ENCODE results near the gene NCKIPSD.

Gene NCKIPSD

DNA sequence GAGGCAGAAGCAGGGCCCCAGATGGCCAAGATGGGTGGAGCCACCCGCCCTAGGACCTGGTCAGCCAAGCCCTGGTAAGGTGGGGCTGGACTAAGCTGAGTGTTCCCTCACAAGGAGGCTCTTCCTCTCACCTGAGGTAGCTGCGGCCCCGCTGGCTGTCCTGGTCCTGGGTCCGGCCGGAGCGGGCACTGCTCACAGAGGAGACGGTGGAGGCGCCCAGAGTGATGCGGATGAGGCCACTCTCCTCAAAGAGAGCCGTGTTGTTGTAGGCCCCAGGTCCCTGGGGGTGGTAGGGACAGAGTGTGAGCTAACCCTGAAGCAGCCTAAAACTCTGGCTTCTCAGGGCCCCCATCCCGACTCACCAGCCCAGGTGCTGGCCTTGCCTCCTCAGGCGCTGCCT is 43.1 kb downstream of the NCKIPSD start:
- DNase-seq, result no peak

GRCh38 chr3:48641396-48641795 is 44.3 kb downstream of the NCKIPSD start:
- DNase-seq, result no peak

DNA sequence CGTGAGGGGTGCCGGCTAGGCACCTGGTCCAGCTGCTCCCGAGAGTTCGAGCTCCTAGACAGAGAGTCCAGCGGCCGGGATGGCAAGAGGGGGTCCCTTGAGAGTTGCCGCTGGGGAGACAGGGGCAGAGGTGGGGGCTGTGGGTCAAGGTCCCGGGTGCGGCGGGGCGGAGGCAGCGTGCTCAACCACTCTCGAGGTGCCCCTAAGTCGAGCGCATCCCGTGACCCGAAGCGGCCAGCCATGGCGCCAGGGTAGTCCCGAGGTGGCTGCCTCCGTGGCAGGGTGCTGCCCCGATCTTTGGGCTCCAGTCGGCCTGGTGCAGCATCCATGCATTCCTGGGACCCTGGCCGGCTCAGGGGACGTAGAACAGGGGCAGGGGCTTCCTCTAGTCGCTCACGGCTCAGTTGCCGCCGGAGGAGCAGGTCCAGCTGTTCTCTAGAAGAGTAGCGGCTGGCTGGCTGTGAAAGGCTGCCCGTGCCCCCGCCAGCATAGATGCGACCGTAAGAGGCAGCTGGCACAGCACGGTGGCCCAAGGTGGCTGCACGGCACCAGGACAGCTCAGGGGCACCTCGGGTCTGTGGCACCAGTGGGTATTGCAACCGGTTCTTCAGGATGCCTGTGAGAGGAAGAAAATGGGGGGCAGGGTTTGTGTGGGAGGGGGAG is 45.6 kb downstream of the NCKIPSD start:
- no peak for DNase-seq

DNA sequence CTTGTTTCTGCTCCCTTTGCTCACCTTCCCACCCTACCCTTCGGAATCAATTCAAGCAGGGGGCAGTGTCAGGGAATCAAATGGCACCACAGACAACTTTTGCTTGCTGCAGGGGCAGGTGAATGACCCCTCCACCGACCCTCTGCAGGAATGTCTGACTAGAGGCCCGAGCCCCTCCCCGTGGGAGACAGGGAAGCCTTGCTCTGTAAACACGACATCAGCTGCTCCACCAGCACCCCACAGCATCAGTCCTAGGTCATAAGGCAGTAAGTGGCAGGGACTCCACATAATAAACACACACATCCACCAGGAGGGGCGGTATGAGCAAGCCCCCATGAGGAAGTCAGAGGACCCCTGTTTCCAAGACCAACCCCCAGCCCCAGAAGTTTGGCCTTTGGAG is 48.4 kb downstream of the NCKIPSD start:
- DNase-seq, result no peak

DNA sequence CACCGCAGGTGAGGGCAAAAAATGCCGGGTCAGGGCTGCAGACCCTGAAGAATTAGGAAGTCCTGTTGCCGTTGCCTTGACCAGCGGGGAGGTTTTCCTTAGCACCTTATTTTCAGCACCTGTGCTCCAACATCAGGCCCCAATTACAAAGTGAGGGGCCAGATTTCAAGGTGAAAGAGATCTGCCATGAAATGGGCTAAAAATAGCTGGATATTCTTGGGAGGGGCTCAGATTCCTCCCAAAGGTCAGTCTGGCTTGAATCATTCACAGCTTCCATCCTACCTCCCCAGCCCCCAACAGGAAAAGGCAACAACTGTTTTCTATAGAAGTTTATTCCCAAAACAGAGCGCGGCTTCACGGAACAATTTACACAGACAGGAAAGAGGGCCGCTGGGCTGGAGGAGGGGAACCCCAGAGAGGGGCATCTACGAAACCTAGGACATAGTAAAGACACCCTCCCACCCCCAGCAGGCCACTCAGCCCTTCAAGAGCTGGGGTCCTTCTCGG is 49.5 kb downstream of the NCKIPSD start:
- DNase-seq, result no peak

GRCh38 chr3:48635222-48636021 is 50.3 kb downstream of the NCKIPSD start, which contains the start of gene SLC26A6:
Gene SLC26A6, minus strand, starts transcription at chr3:48635461. Its CDS starts 68 bp downstream, at chr3:48635393.
- DNase-seq, result peak; percentile 90 to 93

DNA sequence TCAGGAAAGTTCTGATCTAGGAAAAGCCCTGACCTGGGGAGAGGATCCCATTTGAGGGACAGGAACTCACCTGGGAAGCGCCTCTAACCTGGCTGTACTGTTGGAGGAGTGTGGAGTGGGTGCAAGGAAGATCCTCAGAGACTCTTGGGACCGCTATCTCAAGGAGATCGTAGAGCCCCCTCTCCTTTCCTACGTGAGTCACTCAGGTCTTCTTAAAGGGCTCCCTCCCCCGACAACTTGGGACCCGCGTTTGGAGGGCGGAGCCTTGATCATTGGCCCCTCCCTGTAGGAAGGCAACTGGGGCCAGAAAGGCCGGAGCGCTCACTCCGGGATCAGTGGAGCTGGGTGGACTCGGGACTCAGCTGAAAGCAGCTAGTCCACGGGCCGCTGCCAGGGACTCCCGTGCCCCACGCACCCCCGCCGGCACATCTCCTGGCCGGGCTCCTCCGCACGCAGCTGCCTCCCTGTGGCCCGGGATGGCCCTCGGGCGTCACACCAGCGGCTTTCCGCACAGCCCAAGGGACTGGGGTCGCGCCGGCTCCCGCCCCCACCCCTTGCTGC is 51.0 kb downstream of the NCKIPSD start:
- peak; percentile 12 to 60 for DNase-seq

- DNase-seq, result no peak
Observed at GRCh38 chr3:48633743-48634142, 52.0 kb downstream of the NCKIPSD start.

DNA sequence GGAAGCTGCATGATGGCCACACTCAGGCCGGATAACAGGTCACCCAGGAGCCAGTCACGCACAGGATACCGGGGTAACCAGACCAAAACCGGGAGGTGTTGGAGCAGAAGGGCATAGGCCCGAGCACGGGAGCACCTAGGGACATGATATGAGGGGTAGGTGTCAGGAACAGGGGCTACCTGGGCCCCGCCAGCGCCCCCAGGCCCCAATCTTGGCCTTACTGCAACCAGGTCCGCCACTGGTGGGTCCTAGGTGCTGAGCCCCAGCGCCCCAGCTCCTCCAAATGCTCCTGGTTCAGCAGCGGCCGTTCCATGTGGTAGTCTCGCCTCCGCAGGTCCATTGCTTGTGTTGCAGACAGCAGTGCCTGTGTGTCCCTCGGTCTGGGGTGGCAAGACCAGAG is 52.5 kb downstream of the NCKIPSD start:
- DNase-seq, result no peak

- DNase-seq, result no peak
Observed at GRCh38 chr3:48631516-48632448, 53.9 kb downstream of the NCKIPSD start.

DNA sequence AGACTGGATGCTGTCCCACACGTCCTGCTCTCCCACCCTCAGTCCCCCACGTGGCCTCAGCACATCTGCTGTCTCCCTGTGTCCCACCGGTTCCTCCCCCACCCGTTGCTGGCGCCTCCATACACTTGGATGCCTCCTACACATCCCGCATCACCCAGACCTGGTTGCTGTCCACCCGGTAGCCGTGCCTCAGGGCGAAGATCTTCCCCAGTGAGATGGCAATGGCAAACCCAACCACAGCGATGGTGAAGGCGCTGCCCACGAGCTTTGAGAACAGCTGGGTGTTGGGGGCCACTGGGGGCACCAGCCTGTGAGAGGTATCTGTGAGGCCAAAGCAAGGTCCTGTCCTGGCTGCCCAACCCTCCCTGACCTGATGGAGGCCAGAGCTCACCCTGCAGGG is 54.9 kb downstream of the NCKIPSD start:
- DNase-seq, result no peak

DNA sequence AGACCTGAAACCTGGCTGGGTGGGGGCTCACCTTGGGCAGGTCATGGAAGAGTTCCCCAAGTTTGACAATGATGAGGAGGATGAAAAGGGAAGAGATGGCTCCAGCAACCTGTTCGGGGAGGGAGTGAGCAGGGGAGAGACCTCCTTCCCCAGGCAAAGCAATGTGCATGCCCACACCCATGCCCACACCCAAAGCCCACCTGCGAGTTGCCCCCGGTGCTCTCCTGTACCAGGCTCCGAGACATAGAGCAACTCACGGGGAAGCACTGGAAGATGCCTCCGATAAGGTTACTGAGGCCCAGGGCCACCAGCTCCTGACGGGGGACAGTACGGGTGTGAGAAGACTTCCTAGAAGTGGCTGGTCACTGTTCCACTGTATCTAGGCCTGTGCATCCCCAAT is 55.3 kb downstream of the NCKIPSD start:
- DNase-seq, result no peak

GRCh38 chr3:48629894-48630293 is 55.8 kb downstream of the NCKIPSD start:
- no peak for DNase-seq

- DNase-seq, result no peak
Observed at GRCh38 chr3:48628277-48629017, 57.3 kb downstream of the NCKIPSD start.

DNA sequence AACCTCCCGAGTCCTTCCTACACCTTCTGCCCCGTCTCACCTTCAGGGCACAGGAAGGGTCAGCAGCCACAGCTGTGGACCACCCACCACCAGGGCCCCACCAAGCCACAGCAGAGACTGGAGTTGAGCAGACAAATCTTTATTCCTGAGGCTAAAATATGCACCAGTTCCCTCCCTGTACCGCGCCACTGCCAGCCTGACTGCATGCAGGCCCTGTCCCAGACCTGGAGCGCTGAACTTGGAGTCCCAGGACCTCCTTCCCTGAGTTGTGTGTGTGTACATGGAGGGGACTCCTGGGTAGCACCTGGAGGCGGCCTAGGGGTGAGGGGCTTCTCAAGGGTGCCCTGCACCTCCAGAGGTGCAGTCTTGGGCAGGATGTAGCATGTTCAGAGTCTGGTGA is 60.1 kb downstream of the NCKIPSD start:
- no peak for DNase-seq

GRCh38 chr3:48624767-48625166 is 60.9 kb downstream of the NCKIPSD start:
- DNase-seq, result no peak

DNA sequence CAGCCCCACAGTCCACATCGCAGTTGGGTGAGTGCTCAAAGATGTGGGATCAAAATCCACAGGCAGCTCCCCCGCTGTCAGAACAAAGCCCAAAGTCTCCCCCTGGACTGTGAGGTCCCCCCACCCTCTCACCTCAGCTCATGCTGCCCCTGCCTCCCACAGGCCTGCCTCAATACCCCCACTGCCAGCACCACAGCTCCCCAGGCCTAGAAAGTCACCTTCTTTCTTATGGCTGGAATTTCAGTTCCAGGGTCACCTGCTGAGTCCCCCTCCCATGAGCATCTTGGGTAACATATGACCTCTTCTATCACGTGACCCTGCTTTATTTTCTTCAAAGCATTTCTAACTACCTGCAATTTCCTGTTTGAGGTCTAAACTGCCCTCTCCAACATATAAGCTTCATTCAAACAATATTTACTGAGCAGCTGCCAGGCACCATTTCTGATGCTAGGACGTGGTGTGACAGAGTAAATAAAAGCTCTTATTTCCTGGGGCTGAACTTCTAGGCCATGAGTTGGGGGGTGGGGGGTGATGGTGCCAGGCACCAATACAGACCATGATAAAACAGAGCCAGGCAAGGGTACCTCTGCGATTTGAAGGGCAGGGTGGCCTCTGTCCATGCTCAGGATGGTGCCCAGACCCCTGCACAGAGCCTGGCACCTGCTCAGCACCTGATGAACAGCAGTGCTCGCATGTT is 61.7 kb downstream of the NCKIPSD start:
- no peak for DNase-seq

All from NCI-H524 (cell line).